Right atrium auricular region (tissue), 2 donors: Measurements from ENCODE around the gene BRPF1. TPM values are rescaled to one million over a fixed set of nuclear protein-coding genes. Genes with fewer than 3 reads are reported as not detected.

Source experiments
- DNase-seq: peaks from one replicate; pipeline ENCODE4 v3.0.0-alpha.2; 2019; ENCODE audit warnings: low spot score
- H3K27ac ChIP-seq, 2 donors: fragments of 200-600 bp; sonication (generic); 1 replicate in 1 of 2; 2 replicates in 1 of 2; pipeline ENCODE4 v1.5.1; 2016 to 2019
- H3K27me3 ChIP-seq, 2 donors: fragments of 200-600 bp; sonication (generic); one replicate each; pipeline versions ENCODE4 v1.5.1 to v1.6.0; 2017 to 2019
- H3K36me3 ChIP-seq: fragments of 200-600 bp; sonication (generic); one replicate; pipeline ENCODE4 v1.5.1; 2016
- H3K4me1 ChIP-seq, 2 donors: fragments of 200-600 bp; sonication (generic); one replicate each; pipeline versions ENCODE4 v1.5.1 to v1.6.0; 2017 to 2019
- H3K4me3 ChIP-seq, 2 donors: fragments of 200-600 bp; sonication (generic); 1 replicate in 1 of 2; 2 replicates in 1 of 2; pipeline ENCODE4 v1.5.1; 2017 to 2019; ENCODE audit warnings: mild to moderate bottlenecking in 1 of 2, moderate library complexity in 1 of 2
- H3K9me3 ChIP-seq, 2 donors: fragments of 200-600 bp; sonication (generic); one replicate each; pipeline ENCODE4 v1.5.1; 2019
- total RNA-seq, 2 donors: library from RNA; depleted of rRNA; stranded (reverse); fragments of >200 nt; gene quantifications; one replicate each; pipeline ENCODE4 v1.1.0, GENCODE V29; 2016
- TF ChIP-seq, protein P1 (sequence below), 2 donors: fragments of 200-600 bp; sonication (generic); IDR thresholded peaks; one replicate each; pipeline ENCODE4 v1.5.1; 2019; ENCODE audit warnings: antibody characterized with exemption in 2 of 2

Gene BRPF1
- total RNA-seq, 2 donors from 2014 or later: 8.8 to 15.3 TPM

DNA sequence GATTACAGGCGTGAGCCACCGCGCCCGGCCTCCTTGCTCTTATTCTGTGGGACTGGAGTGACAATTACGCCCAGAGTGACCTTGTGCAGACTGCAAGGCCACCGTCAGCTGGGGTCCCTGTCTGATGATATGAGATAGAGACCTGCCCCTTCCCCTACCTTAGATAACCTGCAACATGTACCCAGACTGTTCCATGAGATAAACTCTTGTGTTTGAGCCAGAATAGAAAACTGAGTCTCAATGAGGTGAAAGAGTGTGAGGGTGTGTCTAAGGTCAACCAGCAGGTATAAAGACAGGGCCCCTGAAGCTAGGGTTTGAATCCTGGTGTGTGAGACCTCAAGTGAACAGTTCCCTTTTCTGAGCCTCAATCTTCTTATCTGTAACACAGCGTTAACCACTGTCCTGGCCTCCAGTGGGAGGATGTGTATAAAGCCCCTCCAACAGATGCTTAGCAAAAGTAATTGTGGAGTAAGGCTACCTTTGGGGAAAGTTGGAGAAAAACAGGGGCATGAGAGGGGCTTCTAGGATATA is 54.7 kb downstream of the BRPF1 start:
- H3K36me3 ChIP-seq: peaks cover 69% of the 10 kb centered on the region
- no peak overlapping the region for H3K27ac ChIP-seq
- DNase-seq: no peak
- H3K4me3 ChIP-seq: no peak overlapping the region
- no peaks in the 10 kb centered on the region for H3K9me3 ChIP-seq
- H3K4me1 ChIP-seq: peaks cover 0 to 7% of the 10 kb centered on the region in 2 donors
- no peaks in the 10 kb centered on the region for H3K27me3 ChIP-seq
- TF ChIP-seq, protein P1, sequence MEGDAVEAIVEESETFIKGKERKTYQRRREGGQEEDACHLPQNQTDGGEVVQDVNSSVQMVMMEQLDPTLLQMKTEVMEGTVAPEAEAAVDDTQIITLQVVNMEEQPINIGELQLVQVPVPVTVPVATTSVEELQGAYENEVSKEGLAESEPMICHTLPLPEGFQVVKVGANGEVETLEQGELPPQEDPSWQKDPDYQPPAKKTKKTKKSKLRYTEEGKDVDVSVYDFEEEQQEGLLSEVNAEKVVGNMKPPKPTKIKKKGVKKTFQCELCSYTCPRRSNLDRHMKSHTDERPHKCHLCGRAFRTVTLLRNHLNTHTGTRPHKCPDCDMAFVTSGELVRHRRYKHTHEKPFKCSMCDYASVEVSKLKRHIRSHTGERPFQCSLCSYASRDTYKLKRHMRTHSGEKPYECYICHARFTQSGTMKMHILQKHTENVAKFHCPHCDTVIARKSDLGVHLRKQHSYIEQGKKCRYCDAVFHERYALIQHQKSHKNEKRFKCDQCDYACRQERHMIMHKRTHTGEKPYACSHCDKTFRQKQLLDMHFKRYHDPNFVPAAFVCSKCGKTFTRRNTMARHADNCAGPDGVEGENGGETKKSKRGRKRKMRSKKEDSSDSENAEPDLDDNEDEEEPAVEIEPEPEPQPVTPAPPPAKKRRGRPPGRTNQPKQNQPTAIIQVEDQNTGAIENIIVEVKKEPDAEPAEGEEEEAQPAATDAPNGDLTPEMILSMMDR (IDR thresholded peaks at IDR 0.05): no peak

DNA sequence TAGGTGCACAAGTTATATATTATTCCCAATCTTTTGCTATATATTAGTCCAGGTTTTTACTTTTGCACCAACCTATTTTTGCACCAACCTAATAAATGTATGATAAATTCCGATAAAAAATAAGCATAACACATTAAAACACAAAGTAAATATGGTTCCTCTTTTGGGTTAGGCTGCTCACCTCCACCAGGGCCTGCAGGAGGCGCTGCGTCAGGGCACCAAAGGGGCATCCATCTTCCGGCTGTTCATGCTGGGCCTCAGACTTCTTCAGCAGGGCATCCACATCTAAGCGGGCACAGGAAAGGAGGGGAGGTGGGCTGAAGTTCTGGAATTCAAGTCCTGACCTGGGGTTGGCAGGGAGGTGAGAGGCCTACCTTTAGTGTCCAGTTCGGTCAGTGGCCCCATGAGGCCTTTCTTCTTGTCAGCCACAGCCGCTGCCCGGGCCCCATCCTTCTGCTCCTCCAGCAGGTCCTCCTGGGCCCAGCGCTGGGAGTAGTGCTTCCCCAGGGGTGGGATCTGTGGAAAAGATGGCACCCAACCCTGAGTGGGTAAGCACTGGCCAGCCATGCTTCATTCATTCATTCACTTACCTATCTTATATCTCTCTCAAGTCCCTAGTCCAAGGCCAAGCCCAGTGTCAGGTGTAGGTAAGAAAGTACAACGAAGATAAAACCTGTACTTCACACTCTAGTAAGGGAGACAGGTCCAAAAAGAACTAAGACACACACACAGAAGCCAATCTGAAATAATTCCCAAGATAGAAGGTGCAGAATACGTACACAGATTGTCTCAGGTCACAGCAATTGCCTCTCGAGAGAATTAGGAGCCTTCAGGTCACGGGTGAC is 55.5 kb downstream of the BRPF1 start:
- TF ChIP-seq, protein P1 (IDR thresholded peaks at IDR 0.05): peak in 1 of 2 donors; percentile 11
- peaks cover 0 to 14% of the 10 kb centered on the region in 2 donors for H3K4me1 ChIP-seq
- H3K27me3 ChIP-seq: no peaks in the 10 kb centered on the region
- no peaks in the 10 kb centered on the region for H3K9me3 ChIP-seq
- no peak for DNase-seq
- peaks cover 67% of the 10 kb centered on the region for H3K36me3 ChIP-seq
- H3K4me3 ChIP-seq: no peak overlapping the region
- H3K27ac ChIP-seq: no peak overlapping the region

DNA sequence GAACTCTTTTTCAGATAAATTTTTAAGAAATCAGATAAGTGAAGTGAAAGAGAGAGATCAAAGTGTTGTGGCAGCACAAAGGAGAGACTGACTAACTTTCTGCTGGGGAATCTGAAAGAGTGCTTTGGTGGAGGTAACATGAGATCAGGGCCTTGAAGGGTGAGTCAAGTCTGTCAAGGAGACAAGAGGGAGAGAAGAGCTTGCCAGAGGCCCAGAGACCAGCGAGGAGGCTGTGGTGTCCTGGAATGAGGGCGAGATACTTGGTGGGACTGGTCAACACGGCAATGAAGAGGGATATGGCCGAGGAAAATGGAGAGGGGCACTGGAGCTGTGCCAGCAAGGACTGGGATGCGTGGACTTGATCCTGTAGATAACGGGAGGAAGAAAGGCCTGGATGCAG is 56.2 kb downstream of the BRPF1 start:
- H3K27me3 ChIP-seq: no peaks in the 10 kb centered on the region
- peaks cover 0 to 14% of the 10 kb centered on the region in 2 donors for H3K4me1 ChIP-seq
- H3K4me3 ChIP-seq: no peak overlapping the region
- no peaks in the 10 kb centered on the region for H3K9me3 ChIP-seq
- H3K27ac ChIP-seq: no peak overlapping the region
- no peak for DNase-seq
- peaks cover 61% of the 10 kb centered on the region for H3K36me3 ChIP-seq
- TF ChIP-seq, protein P1 (IDR thresholded peaks at IDR 0.05): no peak

DNA sequence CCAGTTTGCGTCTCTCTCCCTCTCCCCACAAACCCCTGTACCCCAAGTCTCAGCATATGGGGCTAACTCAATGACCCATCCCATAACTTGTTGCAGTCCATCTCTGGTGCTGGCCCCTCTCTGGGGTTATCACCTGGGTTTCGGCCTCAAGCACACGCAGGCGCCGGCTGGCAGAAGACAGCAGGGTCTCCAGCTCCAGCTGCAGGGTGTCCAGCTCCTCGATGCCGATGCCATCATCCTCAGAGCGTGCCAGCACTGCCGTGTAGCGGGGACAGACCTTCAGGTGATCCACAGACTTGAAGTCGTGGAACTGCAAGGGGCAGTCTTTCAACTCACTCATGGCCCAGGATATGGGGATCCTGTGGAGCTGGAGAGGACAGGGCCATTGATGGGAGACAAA is 59.6 kb downstream of the BRPF1 start:
- peaks cover 0 to 32% of the 10 kb centered on the region in 2 donors for H3K4me1 ChIP-seq
- H3K4me3 ChIP-seq: no peak overlapping the region
- peaks cover 37% of the 10 kb centered on the region for H3K36me3 ChIP-seq
- no peak overlapping the region for H3K27ac ChIP-seq
- TF ChIP-seq, protein P1 (IDR thresholded peaks at IDR 0.05): no peak
- H3K27me3 ChIP-seq: no peaks in the 10 kb centered on the region
- DNase-seq: no peak
- H3K9me3 ChIP-seq: no peaks in the 10 kb centered on the region

DNA sequence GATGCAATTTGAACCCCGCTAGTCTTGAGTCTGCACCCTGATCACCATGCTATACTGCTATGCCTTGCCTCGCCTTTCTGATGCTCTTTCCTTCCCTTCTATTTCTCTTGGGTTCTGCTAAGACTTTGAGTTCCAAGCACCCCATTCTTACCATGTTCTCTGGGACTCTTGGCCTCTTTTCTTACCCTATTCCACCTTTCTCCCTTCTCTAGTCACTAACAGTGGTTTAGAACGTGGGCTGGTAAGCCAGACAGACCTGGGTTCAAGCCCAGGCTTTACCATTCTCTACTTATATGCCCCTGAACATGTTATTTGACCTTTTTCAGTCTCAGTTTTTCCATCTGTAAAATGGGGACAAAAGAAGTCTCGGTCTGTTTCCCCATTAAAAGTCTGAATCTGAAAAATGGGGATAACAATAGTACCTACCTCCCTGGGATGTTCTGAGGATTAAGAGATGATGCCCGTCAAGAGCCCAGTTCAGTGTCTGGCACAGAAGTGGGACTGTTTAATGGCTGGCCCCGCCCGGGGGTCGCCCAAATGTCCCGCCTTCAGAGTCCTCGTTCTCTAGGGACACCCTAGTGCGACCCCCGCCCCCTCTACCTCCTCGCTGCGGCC is 60.4 kb downstream of the BRPF1 start:
- Histone ChIP-seq H3K4me1 (peaks cover 0 to 32% of the 10 kb centered on the region in 2 donors), H3K27ac (peak overlapping the region; percentile 96 to 99), H3K36me3 (peaks cover 29% of the 10 kb centered on the region), H3K27me3 (no peaks in the 10 kb centered on the region), H3K9me3 (no peaks in the 10 kb centered on the region), H3K4me3 (peak overlapping the region; percentile 92 to 99)
- TF ChIP-seq, protein P1 (IDR thresholded peaks at IDR 0.05): no peak
- DNase-seq: no peak
